Tibial nerve (tissue), 4 donors: ENCODE results near the gene PARM1. TPM values are rescaled to one million over a fixed set of nuclear protein-coding genes. Genes with fewer than 3 reads are reported as not detected.

Experiments used
- DNase-seq, 2 donors: peaks; one replicate each; pipeline ENCODE4 v3.0.0-alpha.2; 2019; ENCODE audit warnings: low spot score in 2 of 2
- H3K27ac ChIP-seq, 4 donors: fragments of 200-600 bp; sonication (generic) in 3 of 4; one replicate each; pipeline ENCODE4 v1.5.1; 2017 to 2019; ENCODE audit warnings: mild to moderate bottlenecking in 1 of 4
- H3K27me3 ChIP-seq, 2 donors: fragments of 200-600 bp; sonication (generic) in 1 of 2; one replicate each; pipeline versions ENCODE4 v1.5.1 to v1.6.0; 2017 to 2019
- H3K36me3 ChIP-seq, 3 donors: fragments of 200-600 bp; sonication (generic); one replicate each; pipeline ENCODE4 v1.5.1; 2018 to 2019
- H3K4me1 ChIP-seq, 4 donors: fragments of 200-600 bp; sonication (generic) in 3 of 4; one replicate each; pipeline ENCODE4 v1.5.1; 2017 to 2019
- H3K4me3 ChIP-seq, 4 donors: fragments of 200-600 bp; sonication (generic) in 3 of 4; one replicate each; pipeline ENCODE4 v1.5.1; 2017 to 2019; ENCODE audit warnings: mild to moderate bottlenecking in 1 of 4, moderate library complexity in 1 of 4
- H3K9me3 ChIP-seq, 4 donors: fragments of 200-600 bp; sonication (generic) in 3 of 4; one replicate each; pipeline ENCODE4 v1.5.1; 2017 to 2019
- CTCF ChIP-seq, 5 experiments: fragments of 200-600 bp in 3 of 5; fragments of 450-650 bp in 2 of 5; sonication (generic) in 3 of 5; IDR thresholded peaks; one replicate each; pipeline ENCODE4 v1.5.1; 2016 to 2019; ENCODE audit warnings: antibody characterized with exemption in 5 of 5, mild to moderate bottlenecking in 3 of 5, moderate library complexity in 2 of 5
- EP300 ChIP-seq, 2 donors: sonication (generic); formaldehyde crosslinking; IDR thresholded peaks; one replicate each; pipeline ENCODE4 v1.6.1; 2017; ENCODE audit warnings: antibody characterized with exemption in 2 of 2, mild to moderate bottlenecking in 1 of 2
- POLR2A ChIP-seq, 2 donors: fragments of 450-650 bp; IDR thresholded peaks; one replicate each; pipeline ENCODE4 v1.6.1; 2017; ENCODE audit warnings: antibody characterized with exemption in 2 of 2, mild to moderate bottlenecking in 2 of 2, moderate library complexity in 2 of 2
- WGBS, 2 donors: methylation state at CpG; one replicate each; pipeline ENCODE4 v1.1.5; 2018; 5-methylcytosine and 5-hydroxymethylcytosine counted together
- total RNA-seq, 4 donors: library from RNA; depleted of rRNA; stranded (reverse); fragments of >200 nt; gene quantifications; one replicate each; pipeline ENCODE4 v1.1.0, GENCODE V29; 2016

Gene PARM1
- total RNA-seq, 4 donors from 2014 or later: 10.0 to 23.8 (median 20.9) TPM

DNA sequence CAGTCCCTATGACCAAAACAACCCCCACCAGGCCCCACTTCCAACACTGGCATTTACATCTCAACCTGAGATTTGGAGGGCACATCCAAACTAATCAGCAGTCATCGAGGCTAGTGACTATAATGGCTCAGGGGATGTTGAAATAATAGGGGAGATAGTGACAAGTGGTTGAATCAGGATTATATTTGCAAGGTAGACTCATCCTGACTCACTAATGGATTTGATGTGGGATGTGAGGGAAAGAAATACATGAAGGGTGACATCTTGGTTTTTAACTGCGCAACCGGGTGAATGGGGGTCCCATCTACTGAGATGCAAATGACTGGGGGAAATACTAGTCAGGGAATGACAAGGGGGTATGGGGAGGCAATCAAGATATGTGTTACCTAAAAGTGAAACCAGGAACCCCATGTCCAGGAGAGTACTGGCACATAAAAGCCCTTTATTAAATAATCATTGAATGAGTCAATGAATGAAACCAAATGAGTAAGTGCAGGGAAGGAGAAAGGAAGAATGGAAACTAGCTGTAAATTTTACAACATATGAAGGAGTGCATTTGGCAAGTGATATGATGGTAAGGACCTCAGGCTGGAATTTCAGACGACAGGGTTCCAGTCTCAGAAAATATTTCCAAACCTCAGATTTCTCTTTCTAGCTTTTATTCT is 78.3 kb downstream of the PARM1 start:
- 92 to 93% methylated on average over 4 of the region's 4 CpGs for WGBS, 2 donors
- Histone ChIP-seq H3K4me3 (no peak overlapping the region), H3K4me1 (no peaks in the 10 kb centered on the region), H3K27me3 (no peaks in the 10 kb centered on the region), H3K9me3 (peaks cover 0 to 12% (median 0%) of the 10 kb centered on the region in 4 donors), H3K36me3 (no peaks in the 10 kb centered on the region), H3K27ac (no peak overlapping the region)
- no peak for DNase-seq
- TF ChIP-seq CTCF (IDR thresholded peaks at IDR 0.05): no peak
- no peak for TF ChIP-seq EP300 (IDR thresholded peaks at IDR 0.05)
- TF ChIP-seq POLR2A (IDR thresholded peaks at IDR 0.05): no peak

- 82 to 92% methylated on average over 2 of the region's 2 CpGs for WGBS, 2 donors
- Histone ChIP-seq H3K27me3 (no peaks in the 10 kb centered on the region), H3K4me1 (no peaks in the 10 kb centered on the region), H3K9me3 (no peaks in the 10 kb centered on the region), H3K36me3 (no peaks in the 10 kb centered on the region), H3K4me3 (no peak overlapping the region), H3K27ac (no peak overlapping the region)
- DNase-seq: no peak
- TF ChIP-seq EP300 (IDR thresholded peaks at IDR 0.05) (no peak), POLR2A (IDR thresholded peaks at IDR 0.05) (no peak), CTCF (IDR thresholded peaks at IDR 0.05) (no peak)
Measured at GRCh38 chr4:75015627-75016026, 82.7 kb downstream of the PARM1 start.

DNA sequence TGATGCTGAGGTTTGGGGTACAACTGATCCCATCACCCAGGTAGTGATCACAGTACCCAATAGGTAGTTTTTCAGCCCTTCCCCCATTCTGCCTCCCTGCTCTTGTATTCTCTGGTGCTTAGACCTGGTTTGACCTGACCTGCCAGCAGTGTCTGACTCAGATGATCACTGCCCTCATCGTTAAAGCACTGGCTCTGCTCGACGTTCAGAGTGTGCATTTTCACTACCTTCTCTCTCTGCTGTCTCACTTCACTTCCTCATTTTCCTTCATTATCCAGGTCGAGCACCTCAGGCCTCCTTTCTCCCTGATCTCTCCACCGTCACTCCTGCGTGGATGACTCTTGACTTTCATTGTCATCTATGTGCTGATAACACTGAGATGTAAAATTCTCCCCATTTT is 83.6 kb downstream of the PARM1 start:
- no peaks in the 10 kb centered on the region for H3K9me3 ChIP-seq
- H3K27ac ChIP-seq: no peak overlapping the region
- no peaks in the 10 kb centered on the region for H3K27me3 ChIP-seq
- DNase-seq: no peak
- H3K36me3 ChIP-seq: no peaks in the 10 kb centered on the region
- H3K4me3 ChIP-seq: no peak overlapping the region
- no peaks in the 10 kb centered on the region for H3K4me1 ChIP-seq
- TF ChIP-seq CTCF (IDR thresholded peaks at IDR 0.05) (no peak), POLR2A (IDR thresholded peaks at IDR 0.05) (no peak), EP300 (IDR thresholded peaks at IDR 0.05) (no peak)
- 63% methylated on average over 6 of the region's 6 CpGs for WGBS, 2 donors

DNA sequence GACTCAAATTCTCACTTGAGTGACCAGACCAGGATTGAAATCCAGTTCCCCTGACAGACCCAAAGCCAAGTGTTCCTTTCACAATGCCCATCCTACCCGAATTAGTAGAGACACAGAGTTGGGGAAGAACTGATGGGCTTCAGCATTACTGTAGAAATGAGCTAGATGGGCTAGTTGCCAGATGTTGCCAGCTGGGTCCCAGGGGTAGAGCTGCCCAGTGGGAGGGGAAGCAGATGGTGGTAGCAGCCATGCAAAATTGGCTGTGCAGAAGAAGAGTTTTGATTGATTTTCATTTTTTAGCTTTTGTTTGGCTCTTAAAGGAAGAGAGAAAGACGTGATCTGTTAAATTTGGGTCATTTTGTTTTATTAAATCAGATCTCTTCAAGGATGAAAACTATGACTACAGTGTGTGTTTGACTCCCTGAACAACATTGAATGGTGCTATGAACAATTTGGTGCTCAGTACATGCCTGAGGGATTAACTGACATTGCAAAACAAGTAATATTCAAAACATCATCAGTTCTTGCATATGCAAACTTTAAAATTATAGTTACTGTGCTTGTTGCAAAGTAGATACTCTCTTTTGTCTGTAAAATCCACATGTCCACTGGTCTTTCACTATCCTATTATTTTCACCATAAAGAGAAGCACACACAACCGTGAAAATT is 86.0 kb downstream of the PARM1 start:
- 68 to 77% methylated on average over 3 of the region's 3 CpGs for WGBS, 2 donors
- no peaks in the 10 kb centered on the region for H3K4me1 ChIP-seq
- H3K4me3 ChIP-seq: no peak overlapping the region
- DNase-seq: no peak
- H3K9me3 ChIP-seq: no peaks in the 10 kb centered on the region
- no peaks in the 10 kb centered on the region for H3K27me3 ChIP-seq
- H3K36me3 ChIP-seq: no peaks in the 10 kb centered on the region
- no peak overlapping the region for H3K27ac ChIP-seq
- no peak for TF ChIP-seq EP300 (IDR thresholded peaks at IDR 0.05)
- no peak for TF ChIP-seq CTCF (IDR thresholded peaks at IDR 0.05)
- no peak for TF ChIP-seq POLR2A (IDR thresholded peaks at IDR 0.05)

DNA sequence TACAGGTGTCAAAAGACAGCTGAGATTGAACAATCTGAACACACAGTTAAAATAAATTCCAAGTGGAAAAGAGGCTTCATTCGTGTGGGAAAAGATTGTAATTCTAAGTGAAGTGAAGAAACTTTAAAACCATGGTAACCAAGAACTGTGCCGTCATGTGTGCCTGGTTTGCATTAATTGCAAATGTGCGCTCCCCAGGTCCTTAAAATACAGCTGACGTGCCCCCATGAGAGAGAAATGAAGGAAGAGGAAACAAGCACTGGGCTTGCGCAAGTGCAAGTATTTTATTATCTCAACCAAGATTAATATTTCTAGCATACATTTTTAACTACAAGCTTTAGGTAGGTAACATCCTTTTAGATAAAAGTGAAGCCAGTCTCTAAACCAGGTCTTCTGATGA is 92.5 kb downstream of the PARM1 start:
- H3K4me1 ChIP-seq: no peaks in the 10 kb centered on the region
- H3K27me3 ChIP-seq: no peaks in the 10 kb centered on the region
- no peaks in the 10 kb centered on the region for H3K9me3 ChIP-seq
- H3K4me3 ChIP-seq: no peak overlapping the region
- DNase-seq: no peak
- H3K36me3 ChIP-seq: no peaks in the 10 kb centered on the region
- 72% methylated on average over 5 of the region's 5 CpGs for WGBS, 2 donors
- TF ChIP-seq EP300 (IDR thresholded peaks at IDR 0.05) (no peak), POLR2A (IDR thresholded peaks at IDR 0.05) (no peak), CTCF (IDR thresholded peaks at IDR 0.05) (no peak)
- no peak overlapping the region for H3K27ac ChIP-seq
